ENCODE results near the gene PRSS48. TPM values are rescaled to one million over a fixed set of nuclear protein-coding genes. Genes with fewer than 3 reads are reported as not detected.
"Not testable (repeated sequence)": the region's sequence is repeated elsewhere in the genome, so short reads cannot be mapped to it uniquely, and the experiment has no call there.

PRSS48 gene
- total and polyA plus RNA-seq, 11 donors: not detected

- DNase-seq (no peak), ATAC-seq (no peak)
- intact Hi-C loops (cut with DNase I): no loop called here
- TF ChIP-seq CTCF (IDR thresholded peaks at IDR 0.05): no peak
- TF ChIP-seq POLR2A (IDR thresholded peaks at IDR 0.05): no peak
- Histone ChIP-seq H3K4me1 (peaks cover 2 to 74% (median 48%) of the 10 kb centered on the region in 12 donors), H3K36me3 (no peaks in the 10 kb centered on the region), H3K27me3 (peaks cover 0 to 5% (median 0%) of the 10 kb centered on the region in 9 donors), H3K27ac (peak overlapping the region in 3 of 12 donors; percentile 3 to 11 (median 7)), H3K9me3 (no peaks in the 10 kb centered on the region), H3K4me3 (no peak overlapping the region)
- 97 to 100% (median 97%) methylated on average over 1 of the region's 1 CpG for WGBS, 4 donors
Observed at GRCh38 chr4:151319490-151319889, 42.5 kb downstream of the PRSS48 start.

DNA sequence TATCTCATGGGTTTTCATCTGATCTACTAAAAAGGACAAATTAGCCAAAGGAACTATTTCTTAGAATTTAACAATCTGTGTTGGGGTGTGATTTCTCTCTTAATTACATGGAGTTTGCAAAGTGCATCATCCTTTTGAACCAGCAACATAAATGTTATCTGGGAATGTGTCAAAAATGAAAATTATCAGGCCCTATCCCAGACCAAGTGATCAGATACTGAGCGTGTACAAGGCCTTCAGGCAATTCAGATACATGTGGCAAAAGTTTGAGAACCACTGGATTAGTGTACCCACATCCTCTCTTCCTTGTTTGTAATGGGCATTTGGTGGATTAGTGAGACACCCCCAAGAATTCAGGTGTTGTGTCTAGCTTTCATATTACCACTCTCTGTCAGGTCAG is 44.6 kb downstream of the PRSS48 start:
- ATAC-seq: no peak
- 43 to 66% (median 51%) methylated on average over 1 of the region's 1 CpG for WGBS, 4 donors
- intact Hi-C loops (cut with DNase I): loop anchor here in 5 of 10 donors (5.0 to 10.0 kb wide), 3 partner anchors 39 to 207 kb away; partner anchors contain the start of gene PRSS48 (in 1 of the 5)
- TF ChIP-seq CTCF (IDR thresholded peaks at IDR 0.05): no peak
- TF ChIP-seq POLR2A (IDR thresholded peaks at IDR 0.05): no peak
- no peak for DNase-seq
- H3K27me3 ChIP-seq: peaks cover 0 to 18% (median 0%) of the 10 kb centered on the region in 9 donors
- peaks cover 0 to 56% (median 30%) of the 10 kb centered on the region in 12 donors for H3K4me1 ChIP-seq
- no peaks in the 10 kb centered on the region for H3K9me3 ChIP-seq
- H3K36me3 ChIP-seq: no peaks in the 10 kb centered on the region
- H3K4me3 ChIP-seq: no peak overlapping the region
- peak overlapping the region in 9 of 12 donors; percentile 6 to 96 (median 94) for H3K27ac ChIP-seq

DNA sequence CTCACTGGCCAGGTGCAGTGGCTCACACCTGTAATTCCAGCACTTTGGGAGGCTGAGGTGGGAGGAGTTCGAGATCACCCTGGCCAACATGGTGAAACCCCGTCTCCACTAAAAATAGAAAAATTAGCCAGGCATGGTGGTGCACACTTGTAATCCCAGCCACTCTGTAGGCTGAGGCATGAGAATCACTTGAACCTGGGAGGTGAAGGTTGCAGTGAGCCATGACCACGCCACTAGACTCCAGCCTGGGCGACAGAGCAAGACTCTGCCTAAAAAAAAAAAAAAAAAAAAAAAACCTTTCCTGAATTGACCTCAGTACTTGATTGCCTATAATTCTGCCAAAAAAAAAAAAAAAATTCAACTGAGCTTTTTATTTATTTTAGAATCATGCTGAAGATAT is 45.2 kb downstream of the PRSS48 start:
- H3K36me3 ChIP-seq, DNase-seq, H3K9me3 ChIP-seq, ATAC-seq: not testable (repeated sequence)
- Histone ChIP-seq H3K4me1 (peaks cover 0 to 50% (median 26%) of the 10 kb centered on the region in 12 donors), H3K27me3 (peaks cover 0 to 18% (median 0%) of the 10 kb centered on the region in 9 donors), H3K4me3 (peak overlapping the region in 3 of 12 donors; percentile 22 to 89 (median 71)), H3K27ac (peak overlapping the region in 10 of 12 donors; percentile 6 to 96 (median 93))
- 68 to 79% (median 71%) methylated on average over 4 of the region's 4 CpGs for WGBS, 4 donors
- intact Hi-C loops (cut with DNase I): loop anchor here in 5 of 10 donors (5.0 to 10.0 kb wide), 3 partner anchors 40 to 207 kb away; partner anchors contain the start of gene PRSS48 (in 1 of the 5)

DNA sequence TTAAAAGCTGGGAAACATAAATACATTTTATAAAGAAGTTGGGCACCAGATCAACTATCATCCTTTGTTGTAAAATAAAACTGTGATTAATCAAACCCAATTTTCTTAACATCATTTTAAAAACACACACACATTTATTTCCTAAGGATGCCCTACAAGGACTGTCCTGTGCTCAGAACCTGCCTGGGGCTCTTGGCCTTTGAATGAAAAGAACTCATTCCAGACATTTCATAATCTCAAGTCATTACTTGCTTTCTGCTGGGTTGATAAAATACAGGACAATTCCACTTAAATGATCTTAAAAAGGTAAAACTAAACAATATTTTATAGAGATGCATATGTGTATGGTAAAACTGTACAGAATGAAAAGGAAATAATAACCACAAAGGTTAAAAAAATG is 45.6 kb downstream of the PRSS48 start:
- intact Hi-C loops (cut with DNase I): loop anchor here in 5 of 10 donors (5.0 to 10.0 kb wide), 3 partner anchors 40 to 208 kb away; partner anchors contain the start of gene PRSS48 (in 1 of the 5)
- Histone ChIP-seq H3K9me3 (no peaks in the 10 kb centered on the region), H3K27ac (peak overlapping the region in 10 of 12 donors; percentile 50 to 96 (median 94))

GRCh38 chr4:151323667-151324066 is 46.7 kb downstream of the PRSS48 start:
- 61 to 72% (median 71%) methylated on average over 1 of the region's 1 CpG for WGBS, 4 donors
- DNase-seq (no peak), ATAC-seq (no peak)
- Histone ChIP-seq H3K27me3 (peaks cover 0 to 18% (median 0%) of the 10 kb centered on the region in 9 donors), H3K27ac (peak overlapping the region in 11 of 12 donors; percentile 50 to 96 (median 94)), H3K36me3 (no peaks in the 10 kb centered on the region), H3K4me3 (peak overlapping the region in 11 of 12 donors; percentile 68 to 93 (median 76)), H3K9me3 (no peaks in the 10 kb centered on the region), H3K4me1 (peaks cover 0 to 41% (median 22%) of the 10 kb centered on the region in 12 donors)
- TF ChIP-seq POLR2A (IDR thresholded peaks at IDR 0.05) (no peak), CTCF (IDR thresholded peaks at IDR 0.05) (no peak)
- intact Hi-C loops (cut with DNase I): loop anchor here in 5 of 10 donors (5.0 to 10.0 kb wide), 3 partner anchors 41 to 209 kb away; partner anchors contain the start of gene PRSS48 (in 1 of the 5)

More for the DNA sequence above, 45.6 kb downstream of the PRSS48 start:
- no peaks in the 10 kb centered on the region for H3K36me3 ChIP-seq
- ATAC-seq: no peak
- TF ChIP-seq POLR2A (IDR thresholded peaks at IDR 0.05): no peak
- H3K27me3 ChIP-seq: peaks cover 0 to 18% (median 0%) of the 10 kb centered on the region in 9 donors
- H3K4me1 ChIP-seq: peaks cover 0 to 46% (median 23%) of the 10 kb centered on the region in 12 donors
- peak overlapping the region in 9 of 12 donors; percentile 6 to 93 (median 74) for H3K4me3 ChIP-seq
- no peak for DNase-seq
